ENCODE measurements around the gene PCOLCE2.
A peak's percentile ranks its signal among the peaks of the same experiment; 100 is the strongest.

The PCOLCE2 gene

GRCh38 chr3:142888481-142889211 is at the start of gene PCOLCE2:
Gene PCOLCE2, minus strand, starts transcription at chr3:142889083. Its CDS starts 187 bp downstream, at chr3:142888896.
- peak; percentile 47 for DNase-seq

GRCh38 chr3:142935963-142936362 is 47.1 kb upstream of the PCOLCE2 start:
- DNase-seq = no peak

- DNase-seq = no peak
Observed at GRCh38 chr3:142934887-142935269, 46.0 kb upstream of the PCOLCE2 start.

- DNase-seq = no peak
Observed at GRCh38 chr3:142934128-142934886, 45.4 kb upstream of the PCOLCE2 start.

- peak; percentile 56 for DNase-seq
Observed at GRCh38 chr3:142931222-142931621, 42.3 kb upstream of the PCOLCE2 start.

GRCh38 chr3:142930463-142930862 is 41.6 kb upstream of the PCOLCE2 start:
- DNase-seq = no peak

GRCh38 chr3:142929890-142930289 is 41.0 kb upstream of the PCOLCE2 start:
- DNase-seq = no peak

GRCh38 chr3:142929109-142929508 is 40.2 kb upstream of the PCOLCE2 start:
- no peak for DNase-seq

- no peak for DNase-seq
Observed at GRCh38 chr3:142926368-142926944, 37.6 kb upstream of the PCOLCE2 start.

- no peak for DNase-seq
Observed at GRCh38 chr3:142925140-142925539, 36.3 kb upstream of the PCOLCE2 start.

- no peak for DNase-seq
Observed at GRCh38 chr3:142923694-142924093, 34.8 kb upstream of the PCOLCE2 start.

GRCh38 chr3:142916605-142917004 is 27.7 kb upstream of the PCOLCE2 start:
- DNase-seq = no peak

- no peak for DNase-seq
Observed at GRCh38 chr3:142915636-142916035, 26.8 kb upstream of the PCOLCE2 start.

- no peak for DNase-seq
Observed at GRCh38 chr3:142914286-142914811, 25.5 kb upstream of the PCOLCE2 start.

GRCh38 chr3:142913432-142913831 is 24.5 kb upstream of the PCOLCE2 start:
- DNase-seq = no peak

- no peak for DNase-seq
Observed at GRCh38 chr3:142912402-142913172, 23.7 kb upstream of the PCOLCE2 start.

- DNase-seq = no peak
Observed at GRCh38 chr3:142910280-142910679, 21.4 kb upstream of the PCOLCE2 start.

GRCh38 chr3:142909282-142909681 is 20.4 kb upstream of the PCOLCE2 start:
- DNase-seq = no peak

GRCh38 chr3:142907996-142908395 is 19.1 kb upstream of the PCOLCE2 start:
- DNase-seq = no peak

GRCh38 chr3:142904639-142905436 is 16.0 kb upstream of the PCOLCE2 start:
- DNase-seq = no peak

GRCh38 chr3:142902356-142902755 is 13.5 kb upstream of the PCOLCE2 start:
- no peak for DNase-seq

Data from 8988T (cell line).